Cardiac fibroblast (primary cell): ENCODE measurements around the gene TGFBI.

ENCODE experiments used
- DNase-seq, 2 donors: peaks; one replicate each; pipeline versions ENCODE4 v3.0.0 to v3.0.0-alpha.2; 2010; ENCODE audit warnings: low read depth in 2 of 2
- H3K4me3 ChIP-seq, 2 donors: replicated peaks in 1 of 2; 1 replicate in 1 of 2; 2 replicates in 1 of 2; pipeline ENCODE4 v1.5.1; 2011; ENCODE audit warnings: low read depth in 2 of 2, low read length in 2 of 2, mild to moderate bottlenecking in 2 of 2, moderate library complexity in 1 of 2
- CTCF ChIP-seq: IDR thresholded peaks from one replicate; pipeline ENCODE4 v1.5.1; 2011; ENCODE audit warnings: low read depth, mild to moderate bottlenecking, low read length, inconsistent platforms

The TGFBI gene

GRCh38 chr5:136106351-136107031 lies 77.7 kb downstream of the TGFBI start:
- H3K4me3 ChIP-seq: no peak overlapping the region
- no peak for DNase-seq
- TF ChIP-seq CTCF: no peak

DNA sequence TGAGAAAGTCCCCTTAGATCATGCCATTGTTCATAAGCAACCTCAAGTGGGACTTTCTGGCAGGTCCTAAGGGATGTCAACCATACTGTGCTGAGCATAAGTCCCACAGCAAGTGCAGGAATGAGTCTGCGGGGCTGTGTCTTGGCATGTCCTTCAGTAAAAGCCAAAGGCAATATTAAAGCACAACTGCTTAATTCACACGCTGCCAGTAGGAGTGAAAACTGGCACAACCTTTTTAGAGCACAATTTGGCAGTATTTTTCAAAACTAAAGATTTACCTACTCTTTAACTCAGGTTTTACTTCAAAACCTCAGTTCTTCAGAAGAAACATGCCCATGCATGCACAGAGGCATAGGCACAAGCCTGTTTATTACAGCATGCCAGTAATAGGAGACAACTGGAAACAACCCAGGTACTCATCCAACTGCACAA lies 79.4 kb downstream of the TGFBI start:
- no peak overlapping the region for H3K4me3 ChIP-seq
- TF ChIP-seq CTCF: no peak
- no peak for DNase-seq

DNA sequence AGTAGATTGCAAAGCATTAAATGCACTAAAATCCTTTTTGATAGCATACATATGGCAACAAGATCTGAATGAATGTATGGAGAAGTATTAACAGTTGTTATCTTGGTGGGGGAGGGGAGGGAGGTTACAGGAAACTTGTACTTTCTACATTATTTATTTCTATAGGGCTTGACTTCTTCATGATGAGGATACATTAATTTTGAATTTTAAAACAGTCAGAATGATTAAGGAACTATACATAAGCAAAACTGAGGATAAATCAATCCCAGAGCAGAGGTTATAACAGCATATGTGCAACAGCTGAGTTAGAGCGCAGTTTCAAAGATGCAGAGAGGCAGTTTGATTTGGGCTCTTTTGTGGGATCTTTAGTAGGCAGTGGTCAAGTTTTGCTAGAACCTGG lies 80.0 kb downstream of the TGFBI start:
- DNase-seq: no peak
- no peak for TF ChIP-seq CTCF
- no peak overlapping the region for H3K4me3 ChIP-seq

GRCh38 chr5:136109453-136110135 lies 80.8 kb downstream of the TGFBI start:
- no peak overlapping the region for H3K4me3 ChIP-seq
- TF ChIP-seq CTCF: no peak
- no peak for DNase-seq
